ENCODE measurements around the gene EDEM1.

GRCh38 chr3:5217824-5218595 lies 30.5 kb downstream of the EDEM1 start:
- no peak for TF ChIP-seq EP300 (IDR thresholded peaks at IDR 0.05; ENCODE audit: borderline replicate concordance in 1 of 2, low read depth in 1 of 2, low read length in 1 of 2)
- TF ChIP-seq MXI1 (IDR thresholded peaks at IDR 0.05; ENCODE audit: low read depth, low read length): no peak
- no peak for TF ChIP-seq RAD21 (IDR thresholded peaks at IDR 0.05; ENCODE audit: low read length)
- TF ChIP-seq, protein P1, sequence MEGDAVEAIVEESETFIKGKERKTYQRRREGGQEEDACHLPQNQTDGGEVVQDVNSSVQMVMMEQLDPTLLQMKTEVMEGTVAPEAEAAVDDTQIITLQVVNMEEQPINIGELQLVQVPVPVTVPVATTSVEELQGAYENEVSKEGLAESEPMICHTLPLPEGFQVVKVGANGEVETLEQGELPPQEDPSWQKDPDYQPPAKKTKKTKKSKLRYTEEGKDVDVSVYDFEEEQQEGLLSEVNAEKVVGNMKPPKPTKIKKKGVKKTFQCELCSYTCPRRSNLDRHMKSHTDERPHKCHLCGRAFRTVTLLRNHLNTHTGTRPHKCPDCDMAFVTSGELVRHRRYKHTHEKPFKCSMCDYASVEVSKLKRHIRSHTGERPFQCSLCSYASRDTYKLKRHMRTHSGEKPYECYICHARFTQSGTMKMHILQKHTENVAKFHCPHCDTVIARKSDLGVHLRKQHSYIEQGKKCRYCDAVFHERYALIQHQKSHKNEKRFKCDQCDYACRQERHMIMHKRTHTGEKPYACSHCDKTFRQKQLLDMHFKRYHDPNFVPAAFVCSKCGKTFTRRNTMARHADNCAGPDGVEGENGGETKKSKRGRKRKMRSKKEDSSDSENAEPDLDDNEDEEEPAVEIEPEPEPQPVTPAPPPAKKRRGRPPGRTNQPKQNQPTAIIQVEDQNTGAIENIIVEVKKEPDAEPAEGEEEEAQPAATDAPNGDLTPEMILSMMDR (IDR thresholded peaks at IDR 0.05): no peak
- TF ChIP-seq TAF1 (IDR thresholded peaks at IDR 0.05; ENCODE audit: borderline replicate concordance, low read depth, low read length): no peak
- TF ChIP-seq, protein P2, sequence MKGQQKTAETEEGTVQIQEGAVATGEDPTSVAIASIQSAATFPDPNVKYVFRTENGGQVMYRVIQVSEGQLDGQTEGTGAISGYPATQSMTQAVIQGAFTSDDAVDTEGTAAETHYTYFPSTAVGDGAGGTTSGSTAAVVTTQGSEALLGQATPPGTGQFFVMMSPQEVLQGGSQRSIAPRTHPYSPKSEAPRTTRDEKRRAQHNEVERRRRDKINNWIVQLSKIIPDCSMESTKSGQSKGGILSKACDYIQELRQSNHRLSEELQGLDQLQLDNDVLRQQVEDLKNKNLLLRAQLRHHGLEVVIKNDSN (IDR thresholded peaks at IDR 0.05; ENCODE audit: borderline replicate concordance, low read depth): no peak
- no peak for TF ChIP-seq SMC3 (IDR thresholded peaks at IDR 0.05; ENCODE audit: low read depth, low read length)
- TF ChIP-seq FOXM1 (IDR thresholded peaks at IDR 0.05; ENCODE audit: low read depth): no peak
- TF ChIP-seq RFX5 (IDR thresholded peaks at IDR 0.05; ENCODE audit: low read length): no peak
- TF ChIP-seq POLR2AphosphoS5 (IDR thresholded peaks at IDR 0.05; ENCODE audit: low read depth, low read length): no peak
- TF ChIP-seq NRF1 (IDR thresholded peaks at IDR 0.05; ENCODE audit: low read depth, low read length): no peak

Measured in SK-N-SH (cell line).